ENCODE measurements around the gene RALGAPA2.

DNA sequence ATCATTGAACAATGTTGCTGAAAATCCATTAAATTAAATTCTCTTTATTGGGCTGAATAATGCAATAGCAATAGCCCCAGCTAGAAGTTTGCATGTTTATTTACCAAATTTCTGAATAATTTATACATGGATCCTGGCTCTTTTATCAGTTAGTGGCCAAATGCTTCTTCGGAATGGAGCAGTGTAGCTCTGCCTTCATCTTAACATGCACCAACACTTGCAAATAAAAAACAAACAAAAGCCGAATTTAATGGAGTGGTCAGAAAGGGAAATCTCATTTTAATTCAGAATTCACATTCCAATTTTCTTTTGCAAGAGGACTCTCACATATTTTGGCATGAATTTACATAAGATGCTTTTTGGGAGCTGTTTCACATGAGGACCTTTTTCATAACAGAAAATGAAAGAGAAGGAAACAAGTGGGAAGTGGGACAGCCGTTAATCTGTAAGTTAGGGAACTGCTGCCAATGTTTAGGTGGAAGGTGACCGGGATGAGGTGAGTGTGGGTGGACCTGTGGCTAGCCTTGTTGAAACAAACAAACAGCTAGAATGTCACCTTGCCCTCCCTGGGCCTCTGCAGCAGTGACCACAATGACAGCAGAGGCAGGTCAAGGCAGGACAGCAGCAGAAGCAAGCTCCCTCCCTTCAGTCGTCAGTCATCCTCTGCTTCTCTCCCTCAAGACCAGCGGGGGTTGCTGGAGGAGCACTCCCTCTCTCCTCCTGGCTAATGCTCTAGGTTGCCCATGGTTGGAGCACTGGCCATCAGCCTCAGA lies 271.4 kb downstream of the RALGAPA2 start:
- TF ChIP-seq, protein P1, sequence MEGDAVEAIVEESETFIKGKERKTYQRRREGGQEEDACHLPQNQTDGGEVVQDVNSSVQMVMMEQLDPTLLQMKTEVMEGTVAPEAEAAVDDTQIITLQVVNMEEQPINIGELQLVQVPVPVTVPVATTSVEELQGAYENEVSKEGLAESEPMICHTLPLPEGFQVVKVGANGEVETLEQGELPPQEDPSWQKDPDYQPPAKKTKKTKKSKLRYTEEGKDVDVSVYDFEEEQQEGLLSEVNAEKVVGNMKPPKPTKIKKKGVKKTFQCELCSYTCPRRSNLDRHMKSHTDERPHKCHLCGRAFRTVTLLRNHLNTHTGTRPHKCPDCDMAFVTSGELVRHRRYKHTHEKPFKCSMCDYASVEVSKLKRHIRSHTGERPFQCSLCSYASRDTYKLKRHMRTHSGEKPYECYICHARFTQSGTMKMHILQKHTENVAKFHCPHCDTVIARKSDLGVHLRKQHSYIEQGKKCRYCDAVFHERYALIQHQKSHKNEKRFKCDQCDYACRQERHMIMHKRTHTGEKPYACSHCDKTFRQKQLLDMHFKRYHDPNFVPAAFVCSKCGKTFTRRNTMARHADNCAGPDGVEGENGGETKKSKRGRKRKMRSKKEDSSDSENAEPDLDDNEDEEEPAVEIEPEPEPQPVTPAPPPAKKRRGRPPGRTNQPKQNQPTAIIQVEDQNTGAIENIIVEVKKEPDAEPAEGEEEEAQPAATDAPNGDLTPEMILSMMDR (IDR thresholded peaks at IDR 0.05): no peak
- no peak for TF ChIP-seq POLR2A (IDR thresholded peaks at IDR 0.05)
